ENCODE measurements around the gene MALRD1. TPM values are rescaled to one million over a fixed set of nuclear protein-coding genes. Genes with fewer than 3 reads are reported as not detected.

The MALRD1 gene
- total and polyA plus RNA-seq, 2 donors (not counting 1 experiment from before 2014, with no cell fraction given): 0.62 to 1.7 TPM

GRCh38 chr10:19653931-19654330 is 605.3 kb downstream of the MALRD1 start:
- H3K4me3 ChIP-seq (replicated peaks in 1 of 4; ENCODE audit: control extremely low read depth in 1 of 4, insufficient read depth in 1 of 4, low read depth in 3 of 4, low read length in 4 of 4): no peak overlapping the region
- H2AFZ ChIP-seq (ENCODE audit: low read length): no peak overlapping the region
- H3K9ac ChIP-seq (ENCODE audit: insufficient read depth, low read length): no peak overlapping the region
- no peak for TF ChIP-seq CTCF (conservative IDR thresholded peaks at IDR 0.05 in 1 of 2, IDR thresholded peaks at IDR 0.05 in 1 of 2; ENCODE audit: low read depth in 1 of 2, low read length in 2 of 2)
- TF ChIP-seq EZH2 (IDR thresholded peaks at IDR 0.05; ENCODE audit: low read length, missing control alignments): no peak
- no peaks in the 10 kb centered on the region for H3K79me2 ChIP-seq (ENCODE audit: control insufficient read depth, insufficient read depth, low read length)
- H3K27me3 ChIP-seq (ENCODE audit: control insufficient read depth, insufficient read depth, low read length): no peaks in the 10 kb centered on the region
- H3K9me3 ChIP-seq (ENCODE audit: control insufficient read depth, insufficient read depth, low read depth, low read length): no peaks in the 10 kb centered on the region
- H3K4me1 ChIP-seq (ENCODE audit: control insufficient read depth, extremely low read depth, insufficient read depth, low read length): peaks cover 3% of the 10 kb centered on the region
- no peak overlapping the region for H3K4me2 ChIP-seq (ENCODE audit: extremely low read depth, insufficient read depth, low read length)
- peak in 1 of 2 donors; percentile 31 for DNase-seq (ENCODE audit: low read depth in 2 of 2)
- no peaks in the 10 kb centered on the region for H4K20me1 ChIP-seq (ENCODE audit: control insufficient read depth, extremely low read depth, insufficient read depth, low read length)
- H3K36me3 ChIP-seq (ENCODE audit: control insufficient read depth, insufficient read depth, low read length): no peaks in the 10 kb centered on the region
- peak overlapping the region; percentile 46 for H3K27ac ChIP-seq (ENCODE audit: insufficient read depth, low read length)

- H3K27ac ChIP-seq (ENCODE audit: insufficient read depth, low read length): peak overlapping the region; percentile 46
- no peak overlapping the region for H2AFZ ChIP-seq (ENCODE audit: low read length)
- no peaks in the 10 kb centered on the region for H3K36me3 ChIP-seq (ENCODE audit: control insufficient read depth, insufficient read depth, low read length)
- H3K9ac ChIP-seq (ENCODE audit: insufficient read depth, low read length): no peak overlapping the region
- no peak for TF ChIP-seq EZH2 (IDR thresholded peaks at IDR 0.05; ENCODE audit: low read length, missing control alignments)
- no peak for TF ChIP-seq CTCF (conservative IDR thresholded peaks at IDR 0.05 in 1 of 2, IDR thresholded peaks at IDR 0.05 in 1 of 2; ENCODE audit: low read depth in 1 of 2, low read length in 2 of 2)
- DNase-seq (ENCODE audit: low read depth in 2 of 2): peak; percentile 58 to 87
- no peaks in the 10 kb centered on the region for H4K20me1 ChIP-seq (ENCODE audit: control insufficient read depth, extremely low read depth, insufficient read depth, low read length)
- H3K27me3 ChIP-seq (ENCODE audit: control insufficient read depth, insufficient read depth, low read length): no peaks in the 10 kb centered on the region
- no peak overlapping the region for H3K4me3 ChIP-seq (replicated peaks in 1 of 4; ENCODE audit: control extremely low read depth in 1 of 4, insufficient read depth in 1 of 4, low read depth in 3 of 4, low read length in 4 of 4)
- H3K4me2 ChIP-seq (ENCODE audit: extremely low read depth, insufficient read depth, low read length): peak overlapping the region; percentile 45
- no peaks in the 10 kb centered on the region for H3K79me2 ChIP-seq (ENCODE audit: control insufficient read depth, insufficient read depth, low read length)
- H3K9me3 ChIP-seq (ENCODE audit: control insufficient read depth, insufficient read depth, low read depth, low read length): no peaks in the 10 kb centered on the region
- H3K4me1 ChIP-seq (ENCODE audit: control insufficient read depth, extremely low read depth, insufficient read depth, low read length): peaks cover 3% of the 10 kb centered on the region
Measured at GRCh38 chr10:19654576-19654975, 606.0 kb downstream of the MALRD1 start.

- DNase-seq (ENCODE audit: low read depth in 2 of 2): peak; percentile 19 to 36
- peaks cover 3% of the 10 kb centered on the region for H3K4me1 ChIP-seq (ENCODE audit: control insufficient read depth, extremely low read depth, insufficient read depth, low read length)
Measured at GRCh38 chr10:19656420-19657042, 607.9 kb downstream of the MALRD1 start.

More at GRCh38 chr10:19656420-19657042, 607.9 kb downstream of the MALRD1 start:
- TF ChIP-seq CTCF (conservative IDR thresholded peaks at IDR 0.05 in 1 of 2, IDR thresholded peaks at IDR 0.05 in 1 of 2; ENCODE audit: low read depth in 1 of 2, low read length in 2 of 2) (no peak), EZH2 (IDR thresholded peaks at IDR 0.05; ENCODE audit: low read length, missing control alignments) (no peak)
- Histone ChIP-seq H3K9ac (ENCODE audit: insufficient read depth, low read length) (no peak overlapping the region), H3K79me2 (ENCODE audit: control insufficient read depth, insufficient read depth, low read length) (no peaks in the 10 kb centered on the region), H3K9me3 (ENCODE audit: control insufficient read depth, insufficient read depth, low read depth, low read length) (no peaks in the 10 kb centered on the region), H3K36me3 (ENCODE audit: control insufficient read depth, insufficient read depth, low read length) (no peaks in the 10 kb centered on the region), H3K27me3 (ENCODE audit: control insufficient read depth, insufficient read depth, low read length) (no peaks in the 10 kb centered on the region), H3K27ac (ENCODE audit: insufficient read depth, low read length) (no peak overlapping the region), H3K4me2 (ENCODE audit: extremely low read depth, insufficient read depth, low read length) (no peak overlapping the region), H2AFZ (ENCODE audit: low read length) (no peak overlapping the region), H4K20me1 (ENCODE audit: control insufficient read depth, extremely low read depth, insufficient read depth, low read length) (no peaks in the 10 kb centered on the region), H3K4me3 (replicated peaks in 1 of 4; ENCODE audit: control extremely low read depth in 1 of 4, insufficient read depth in 1 of 4, low read depth in 3 of 4, low read length in 4 of 4) (no peak overlapping the region)

Measured in fibroblast of lung (primary cell).